ENCODE measurements around the gene PRKAB1.

Gene PRKAB1

DNA sequence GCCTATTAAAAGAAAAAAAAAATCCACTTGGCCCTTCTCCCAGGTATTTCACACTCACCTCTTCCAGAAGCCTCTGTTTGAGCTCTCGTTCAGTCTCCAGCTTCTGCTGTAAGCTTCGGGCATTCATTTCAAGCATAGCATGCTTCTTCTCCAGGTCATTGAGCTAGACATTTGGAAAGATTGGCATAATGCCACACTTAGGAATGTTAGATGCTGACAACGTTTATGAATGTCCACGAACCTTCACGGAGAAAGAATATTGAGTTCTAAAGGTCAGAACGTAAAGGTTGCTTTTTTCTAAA, 60.5 kb downstream of the PRKAB1 start:
- Histone ChIP-seq H4K20me1 (ENCODE audit: insufficient read depth, low read length) (no peaks in the 10 kb centered on the region), H3K4me2 (ENCODE audit: low read depth, low read length) (no peak overlapping the region), H3K9me3 (replicated peaks; ENCODE audit: insufficient read depth, low read length) (no peaks in the 10 kb centered on the region), H3K27me3 (replicated peaks; ENCODE audit: insufficient read depth, low read length) (no peaks in the 10 kb centered on the region), H3K4me3 (ENCODE audit: low read length) (no peak overlapping the region), H2AFZ (ENCODE audit: low read length) (no peak overlapping the region), H3K9ac (ENCODE audit: low read length) (no peak overlapping the region), H3K27ac (ENCODE audit: low read length) (no peak overlapping the region), H3K4me1 (ENCODE audit: low read length) (no peaks in the 10 kb centered on the region), H3K36me3 (replicated peaks; ENCODE audit: insufficient read depth, low read length) (no peaks in the 10 kb centered on the region), H3F3A (ENCODE audit: insufficient read depth, low read length) (no peaks in the 10 kb centered on the region), H3K79me2 (ENCODE audit: low read length) (no peaks in the 10 kb centered on the region), H3K9me2 (replicated peaks; ENCODE audit: insufficient read depth, low read length) (no peaks in the 10 kb centered on the region)
- TF ChIP-seq, protein P1, sequence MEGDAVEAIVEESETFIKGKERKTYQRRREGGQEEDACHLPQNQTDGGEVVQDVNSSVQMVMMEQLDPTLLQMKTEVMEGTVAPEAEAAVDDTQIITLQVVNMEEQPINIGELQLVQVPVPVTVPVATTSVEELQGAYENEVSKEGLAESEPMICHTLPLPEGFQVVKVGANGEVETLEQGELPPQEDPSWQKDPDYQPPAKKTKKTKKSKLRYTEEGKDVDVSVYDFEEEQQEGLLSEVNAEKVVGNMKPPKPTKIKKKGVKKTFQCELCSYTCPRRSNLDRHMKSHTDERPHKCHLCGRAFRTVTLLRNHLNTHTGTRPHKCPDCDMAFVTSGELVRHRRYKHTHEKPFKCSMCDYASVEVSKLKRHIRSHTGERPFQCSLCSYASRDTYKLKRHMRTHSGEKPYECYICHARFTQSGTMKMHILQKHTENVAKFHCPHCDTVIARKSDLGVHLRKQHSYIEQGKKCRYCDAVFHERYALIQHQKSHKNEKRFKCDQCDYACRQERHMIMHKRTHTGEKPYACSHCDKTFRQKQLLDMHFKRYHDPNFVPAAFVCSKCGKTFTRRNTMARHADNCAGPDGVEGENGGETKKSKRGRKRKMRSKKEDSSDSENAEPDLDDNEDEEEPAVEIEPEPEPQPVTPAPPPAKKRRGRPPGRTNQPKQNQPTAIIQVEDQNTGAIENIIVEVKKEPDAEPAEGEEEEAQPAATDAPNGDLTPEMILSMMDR (IDR thresholded peaks at IDR 0.05; ENCODE audit: low read length): no peak
- no peak for DNase-seq

DNA sequence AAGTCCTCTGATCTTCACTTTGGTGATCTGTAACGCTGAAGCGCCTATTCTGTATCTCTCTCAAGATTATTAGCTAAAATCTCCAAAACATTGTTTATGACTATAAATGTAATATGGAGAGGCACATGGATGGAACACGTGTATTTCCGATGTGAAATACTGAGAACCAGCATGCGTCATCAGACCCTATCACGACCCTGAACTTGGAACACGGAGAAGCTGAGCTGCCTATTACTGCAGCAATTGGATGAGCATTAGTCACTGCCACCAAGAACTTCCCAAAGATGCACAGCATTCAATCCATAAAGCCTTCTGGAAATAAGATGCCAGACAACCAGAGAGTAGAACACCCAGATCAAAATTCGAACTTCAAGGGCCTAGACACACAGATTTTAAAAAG, 61.9 kb downstream of the PRKAB1 start:
- Histone ChIP-seq H3K9me3 (replicated peaks; ENCODE audit: insufficient read depth, low read length) (no peaks in the 10 kb centered on the region), H3K79me2 (ENCODE audit: low read length) (no peaks in the 10 kb centered on the region), H3K27me3 (replicated peaks; ENCODE audit: insufficient read depth, low read length) (no peaks in the 10 kb centered on the region), H3K4me3 (ENCODE audit: low read length) (no peak overlapping the region), H3K36me3 (replicated peaks; ENCODE audit: insufficient read depth, low read length) (no peaks in the 10 kb centered on the region), H3F3A (ENCODE audit: insufficient read depth, low read length) (no peaks in the 10 kb centered on the region), H3K4me1 (ENCODE audit: low read length) (no peaks in the 10 kb centered on the region), H2AFZ (ENCODE audit: low read length) (no peak overlapping the region), H3K9ac (ENCODE audit: low read length) (no peak overlapping the region), H3K9me2 (replicated peaks; ENCODE audit: insufficient read depth, low read length) (no peaks in the 10 kb centered on the region), H3K27ac (ENCODE audit: low read length) (no peak overlapping the region), H4K20me1 (ENCODE audit: insufficient read depth, low read length) (no peaks in the 10 kb centered on the region), H3K4me2 (ENCODE audit: low read depth, low read length) (no peak overlapping the region)
- no peak for DNase-seq
- TF ChIP-seq EZH2 (optimal IDR thresholded peaks at IDR 0.05; ENCODE audit: low read depth, low read length): no peak

DNA sequence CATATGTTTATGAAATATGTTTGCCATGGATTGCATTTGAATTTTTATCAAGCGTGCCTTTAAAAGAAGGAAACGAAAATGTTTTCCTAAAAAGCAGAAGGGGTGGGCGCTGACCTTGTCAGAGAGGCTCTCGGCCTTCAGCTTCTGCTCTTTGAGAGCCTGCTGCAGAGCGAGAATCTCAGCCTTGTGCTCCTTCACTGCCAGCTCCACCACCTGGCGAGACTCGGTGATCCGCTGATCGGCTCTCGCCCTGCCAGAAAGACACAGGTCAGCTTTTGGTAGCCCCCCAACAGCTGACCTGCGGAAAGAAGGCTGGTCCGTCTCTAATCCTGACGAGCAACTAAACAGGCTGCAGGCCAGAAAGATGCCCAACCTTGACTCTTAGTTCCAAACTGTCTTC, 62.4 kb downstream of the PRKAB1 start:
- Histone ChIP-seq H3K4me3 (ENCODE audit: low read length) (no peak overlapping the region), H3K9me2 (replicated peaks; ENCODE audit: insufficient read depth, low read length) (no peaks in the 10 kb centered on the region), H3K4me1 (ENCODE audit: low read length) (no peaks in the 10 kb centered on the region), H3F3A (ENCODE audit: insufficient read depth, low read length) (no peaks in the 10 kb centered on the region), H3K27ac (ENCODE audit: low read length) (no peak overlapping the region), H2AFZ (ENCODE audit: low read length) (no peak overlapping the region), H3K36me3 (replicated peaks; ENCODE audit: insufficient read depth, low read length) (no peaks in the 10 kb centered on the region), H4K20me1 (ENCODE audit: insufficient read depth, low read length) (no peaks in the 10 kb centered on the region), H3K9ac (ENCODE audit: low read length) (no peak overlapping the region), H3K27me3 (replicated peaks; ENCODE audit: insufficient read depth, low read length) (no peaks in the 10 kb centered on the region), H3K79me2 (ENCODE audit: low read length) (no peaks in the 10 kb centered on the region), H3K4me2 (ENCODE audit: low read depth, low read length) (no peak overlapping the region), H3K9me3 (replicated peaks; ENCODE audit: insufficient read depth, low read length) (no peaks in the 10 kb centered on the region)
- no peak for DNase-seq
- TF ChIP-seq, protein P1 (IDR thresholded peaks at IDR 0.05; ENCODE audit: low read length): no peak
- TF ChIP-seq EZH2phosphoT487 (IDR thresholded peaks at IDR 0.05; ENCODE audit: low read length): no peak
- TF ChIP-seq EZH2 (optimal IDR thresholded peaks at IDR 0.05; ENCODE audit: low read depth, low read length): no peak
